Stomach (tissue), 4 donors: Measurements from ENCODE around the gene CD8B2.

Experiments
- CTCF ChIP-seq, 7 experiments: fragments of 450-650 bp in 4 of 7; fragments of 200-600 bp in 3 of 7; sonication (generic) in 3 of 7; IDR thresholded peaks; one replicate each; pipeline ENCODE4 v1.5.1; 2016 to 2019; ENCODE audit warnings: antibody characterized with exemption in 7 of 7, control low read depth in 2 of 7, mild to moderate bottlenecking in 1 of 7
- EP300 ChIP-seq: sonication (generic); formaldehyde crosslinking; IDR thresholded peaks from one replicate; pipeline ENCODE4 v1.6.1; 2017; ENCODE audit warnings: antibody characterized with exemption
- POLR2A ChIP-seq, 4 donors: fragments of 450-650 bp; IDR thresholded peaks; one replicate each; pipeline ENCODE4 v1.6.1; 2016; ENCODE audit warnings: antibody characterized with exemption in 4 of 4, control low read depth in 2 of 4, mild to moderate bottlenecking in 1 of 4, moderate library complexity in 1 of 4

GRCh38 chr2:106547164-106547903 is 60.2 kb downstream of the CD8B2 start:
- TF ChIP-seq CTCF (IDR thresholded peaks at IDR 0.05): no peak
- no peak for TF ChIP-seq POLR2A (IDR thresholded peaks at IDR 0.05)
- TF ChIP-seq EP300: no peak
